Activated T-cell treated with anti-CD3 and anti-CD28 coated beads for 4 hours (primary cell): Measurements from ENCODE around the gene SLC25A20.
"Not testable (repeated sequence)": the region's sequence is repeated elsewhere in the genome, so short reads cannot be mapped to it uniquely, and the experiment has no call there.

ENCODE experiments used
- DNase-seq: peaks from one replicate; pipeline ENCODE4 v3.0.0-alpha.2; 2020

SLC25A20 gene

GRCh38 chr3:48898383-48899234 is at the start of gene SLC25A20:
Gene SLC25A20 (minus strand): TSS chr3:48898882. CDS start chr3:48898794, 88 bp downstream.
- DNase-seq = peak; percentile 83

GRCh38 chr3:48945891-48946549 is 47.3 kb upstream of the SLC25A20 start:
- no peak for DNase-seq

GRCh38 chr3:48945432-48945831 is 46.8 kb upstream of the SLC25A20 start:
- DNase-seq = no peak

- DNase-seq = no peak
Observed at GRCh38 chr3:48938689-48939088, 40.0 kb upstream of the SLC25A20 start.

GRCh38 chr3:48938156-48938555 is 39.5 kb upstream of the SLC25A20 start:
- no peak for DNase-seq

GRCh38 chr3:48935530-48935929 is 36.8 kb upstream of the SLC25A20 start:
- no peak for DNase-seq

- DNase-seq = no peak
Observed at GRCh38 chr3:48934333-48934991, 35.8 kb upstream of the SLC25A20 start.

GRCh38 chr3:48931944-48932580 is 33.4 kb upstream of the SLC25A20 start:
- no peak for DNase-seq

GRCh38 chr3:48930590-48930989 is 31.9 kb upstream of the SLC25A20 start:
- no peak for DNase-seq

GRCh38 chr3:48929358-48930035 is 30.8 kb upstream of the SLC25A20 start:
- DNase-seq = no peak

- no peak for DNase-seq
Observed at GRCh38 chr3:48928679-48929078, 30.0 kb upstream of the SLC25A20 start.

- no peak for DNase-seq
Observed at GRCh38 chr3:48927928-48928327, 29.2 kb upstream of the SLC25A20 start.

- no peak for DNase-seq
Observed at GRCh38 chr3:48926425-48927392, 28.0 kb upstream of the SLC25A20 start.

- DNase-seq = peak; percentile 21
Observed at GRCh38 chr3:48919215-48920138, 20.8 kb upstream of the SLC25A20 start.

- peak; percentile 77 for DNase-seq
Observed at GRCh38 chr3:48918388-48919214, 19.9 kb upstream of the SLC25A20 start, which contains the start of gene ARIH2. Gene ARIH2 (plus strand): TSS chr3:48918842. CDS start chr3:48927559, 8,717 bp downstream.

- DNase-seq = no peak
Observed at GRCh38 chr3:48915296-48915695, 16.6 kb upstream of the SLC25A20 start.

GRCh38 chr3:48907026-48907425 is 8.3 kb upstream of the SLC25A20 start:
- DNase-seq = not testable (repeated sequence)

GRCh38 chr3:48899273-48899672 is 591 bp upstream of the SLC25A20 start:
- no peak for DNase-seq
